ENCODE data around the gene VEGFA. TPM values are rescaled to one million over a fixed set of nuclear protein-coding genes. Genes with fewer than 3 reads are reported as not detected.

Gene VEGFA
- polyA plus RNA-seq, 1 donor from 2014 or later = 7.3 TPM

DNA sequence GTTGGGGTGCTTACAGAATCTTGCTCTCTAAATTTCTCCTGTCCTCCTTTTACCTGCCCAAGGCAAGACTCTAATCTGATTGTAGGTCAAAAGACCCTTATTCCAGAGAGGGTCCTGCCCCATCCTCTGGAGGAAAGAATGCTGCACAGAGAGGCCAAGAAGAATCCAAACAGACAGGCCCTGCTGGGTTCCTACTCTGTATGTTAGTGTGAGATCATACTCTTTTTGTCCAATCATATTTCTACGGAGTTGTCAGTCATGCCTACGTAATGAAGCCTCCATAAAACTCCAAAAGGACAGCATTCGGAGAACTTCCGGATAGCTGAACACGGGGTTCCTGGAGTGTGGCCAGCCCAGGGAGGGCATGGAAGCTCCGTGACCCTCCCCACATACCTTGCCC, 50.5 kb downstream of the VEGFA start:
- Histone ChIP-seq H3K79me2 (replicated peaks; ENCODE audit: insufficient read depth, low read length) (no peaks in the 10 kb centered on the region), H3K27me3 (ENCODE audit: insufficient read depth, low read depth, low read length) (no peaks in the 10 kb centered on the region), H3F3A (ENCODE audit: insufficient read depth, low read length, poor library complexity, severe bottlenecking) (no peaks in the 10 kb centered on the region), H3K9me2 (ENCODE audit: insufficient read depth, low read length) (no peaks in the 10 kb centered on the region), H3K9me3 (ENCODE audit: low read length) (no peaks in the 10 kb centered on the region), H3K36me3 (ENCODE audit: insufficient read depth, low read length) (no peaks in the 10 kb centered on the region), H3K9ac (ENCODE audit: low read length) (no peak overlapping the region), H3K27ac (ENCODE audit: low read length) (no peak overlapping the region), H2AFZ (ENCODE audit: low read depth, low read length) (no peak overlapping the region), H4K20me1 (ENCODE audit: insufficient read depth) (no peaks in the 10 kb centered on the region), H3K4me3 (ENCODE audit: low read length) (no peak overlapping the region), H3K4me2 (ENCODE audit: low read length) (no peak overlapping the region)
- no peak for TF ChIP-seq RAD21 (conservative IDR thresholded peaks at IDR 0.05)
- TF ChIP-seq, protein P1, sequence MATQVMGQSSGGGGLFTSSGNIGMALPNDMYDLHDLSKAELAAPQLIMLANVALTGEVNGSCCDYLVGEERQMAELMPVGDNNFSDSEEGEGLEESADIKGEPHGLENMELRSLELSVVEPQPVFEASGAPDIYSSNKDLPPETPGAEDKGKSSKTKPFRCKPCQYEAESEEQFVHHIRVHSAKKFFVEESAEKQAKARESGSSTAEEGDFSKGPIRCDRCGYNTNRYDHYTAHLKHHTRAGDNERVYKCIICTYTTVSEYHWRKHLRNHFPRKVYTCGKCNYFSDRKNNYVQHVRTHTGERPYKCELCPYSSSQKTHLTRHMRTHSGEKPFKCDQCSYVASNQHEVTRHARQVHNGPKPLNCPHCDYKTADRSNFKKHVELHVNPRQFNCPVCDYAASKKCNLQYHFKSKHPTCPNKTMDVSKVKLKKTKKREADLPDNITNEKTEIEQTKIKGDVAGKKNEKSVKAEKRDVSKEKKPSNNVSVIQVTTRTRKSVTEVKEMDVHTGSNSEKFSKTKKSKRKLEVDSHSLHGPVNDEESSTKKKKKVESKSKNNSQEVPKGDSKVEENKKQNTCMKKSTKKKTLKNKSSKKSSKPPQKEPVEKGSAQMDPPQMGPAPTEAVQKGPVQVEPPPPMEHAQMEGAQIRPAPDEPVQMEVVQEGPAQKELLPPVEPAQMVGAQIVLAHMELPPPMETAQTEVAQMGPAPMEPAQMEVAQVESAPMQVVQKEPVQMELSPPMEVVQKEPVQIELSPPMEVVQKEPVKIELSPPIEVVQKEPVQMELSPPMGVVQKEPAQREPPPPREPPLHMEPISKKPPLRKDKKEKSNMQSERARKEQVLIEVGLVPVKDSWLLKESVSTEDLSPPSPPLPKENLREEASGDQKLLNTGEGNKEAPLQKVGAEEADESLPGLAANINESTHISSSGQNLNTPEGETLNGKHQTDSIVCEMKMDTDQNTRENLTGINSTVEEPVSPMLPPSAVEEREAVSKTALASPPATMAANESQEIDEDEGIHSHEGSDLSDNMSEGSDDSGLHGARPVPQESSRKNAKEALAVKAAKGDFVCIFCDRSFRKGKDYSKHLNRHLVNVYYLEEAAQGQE (IDR thresholded peaks at IDR 0.05; ENCODE audit: borderline replicate concordance) = no peak
- no peak for TF ChIP-seq TAF1 (IDR thresholded peaks at IDR 0.05; ENCODE audit: low read depth)
- TF ChIP-seq MXI1 (conservative IDR thresholded peaks at IDR 0.05; ENCODE audit: poor library complexity, severe bottlenecking) = no peak

- TF ChIP-seq, protein P2, sequence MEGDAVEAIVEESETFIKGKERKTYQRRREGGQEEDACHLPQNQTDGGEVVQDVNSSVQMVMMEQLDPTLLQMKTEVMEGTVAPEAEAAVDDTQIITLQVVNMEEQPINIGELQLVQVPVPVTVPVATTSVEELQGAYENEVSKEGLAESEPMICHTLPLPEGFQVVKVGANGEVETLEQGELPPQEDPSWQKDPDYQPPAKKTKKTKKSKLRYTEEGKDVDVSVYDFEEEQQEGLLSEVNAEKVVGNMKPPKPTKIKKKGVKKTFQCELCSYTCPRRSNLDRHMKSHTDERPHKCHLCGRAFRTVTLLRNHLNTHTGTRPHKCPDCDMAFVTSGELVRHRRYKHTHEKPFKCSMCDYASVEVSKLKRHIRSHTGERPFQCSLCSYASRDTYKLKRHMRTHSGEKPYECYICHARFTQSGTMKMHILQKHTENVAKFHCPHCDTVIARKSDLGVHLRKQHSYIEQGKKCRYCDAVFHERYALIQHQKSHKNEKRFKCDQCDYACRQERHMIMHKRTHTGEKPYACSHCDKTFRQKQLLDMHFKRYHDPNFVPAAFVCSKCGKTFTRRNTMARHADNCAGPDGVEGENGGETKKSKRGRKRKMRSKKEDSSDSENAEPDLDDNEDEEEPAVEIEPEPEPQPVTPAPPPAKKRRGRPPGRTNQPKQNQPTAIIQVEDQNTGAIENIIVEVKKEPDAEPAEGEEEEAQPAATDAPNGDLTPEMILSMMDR (IDR thresholded peaks at IDR 0.05; ENCODE audit: poor library complexity, severe bottlenecking) = no peak
- TF ChIP-seq EP300 (conservative IDR thresholded peaks at IDR 0.05; ENCODE audit: poor library complexity, severe bottlenecking) = no peak
- Histone ChIP-seq H3K4me2 (ENCODE audit: low read length) (no peak overlapping the region), H3F3A (ENCODE audit: insufficient read depth, low read length, poor library complexity, severe bottlenecking) (no peaks in the 10 kb centered on the region), H3K27me3 (ENCODE audit: insufficient read depth, low read depth, low read length) (no peaks in the 10 kb centered on the region), H3K4me3 (ENCODE audit: low read length) (no peak overlapping the region), H3K9me2 (ENCODE audit: insufficient read depth, low read length) (no peaks in the 10 kb centered on the region), H3K27ac (ENCODE audit: low read length) (no peak overlapping the region), H3K9ac (ENCODE audit: low read length) (no peak overlapping the region), H2AFZ (ENCODE audit: low read depth, low read length) (no peak overlapping the region), H3K79me2 (replicated peaks; ENCODE audit: insufficient read depth, low read length) (no peaks in the 10 kb centered on the region), H3K9me3 (ENCODE audit: low read length) (no peaks in the 10 kb centered on the region), H4K20me1 (ENCODE audit: insufficient read depth) (no peaks in the 10 kb centered on the region), H3K36me3 (ENCODE audit: insufficient read depth, low read length) (no peaks in the 10 kb centered on the region)
These were observed 51.3 kb downstream of the VEGFA start for GRCh38 chr6:43821101-43821886.

DNA sequence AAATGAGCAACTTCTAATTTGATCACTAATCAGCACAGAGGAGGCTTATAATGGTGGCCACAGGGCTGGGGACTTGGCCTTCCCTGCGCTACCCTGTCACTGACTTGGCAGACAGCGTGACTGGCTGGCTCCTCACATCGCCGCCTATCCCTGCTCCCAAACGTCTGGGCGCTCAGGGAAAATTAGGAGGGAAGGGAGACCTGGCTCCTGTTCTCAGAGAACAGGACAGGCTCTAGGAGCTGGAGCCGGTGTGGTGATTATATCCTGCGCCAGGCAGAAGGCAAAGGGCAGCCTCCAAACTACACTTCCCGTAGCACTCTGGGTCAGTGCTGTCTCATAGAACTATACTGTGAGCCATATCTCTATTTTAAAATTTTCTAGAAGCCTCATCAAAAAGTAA, 53.4 kb downstream of the VEGFA start:
- Histone ChIP-seq H3K9ac (ENCODE audit: low read length) (no peak overlapping the region), H3K36me3 (ENCODE audit: insufficient read depth, low read length) (no peaks in the 10 kb centered on the region)
- TF ChIP-seq POLR2AphosphoS5 (IDR thresholded peaks at IDR 0.05) (no peak), TAF1 (IDR thresholded peaks at IDR 0.05; ENCODE audit: low read depth) (no peak), MXI1 (conservative IDR thresholded peaks at IDR 0.05; ENCODE audit: poor library complexity, severe bottlenecking) (no peak), EP300 (conservative IDR thresholded peaks at IDR 0.05; ENCODE audit: poor library complexity, severe bottlenecking) (no peak), RAD21 (conservative IDR thresholded peaks at IDR 0.05) (no peak)
- TF ChIP-seq, protein P1 (IDR thresholded peaks at IDR 0.05; ENCODE audit: borderline replicate concordance) = no peak
- TF ChIP-seq, protein P2 (IDR thresholded peaks at IDR 0.05; ENCODE audit: poor library complexity, severe bottlenecking) = no peak

More for the DNA sequence above, 53.4 kb downstream of the VEGFA start:
- no peaks in the 10 kb centered on the region for H3K9me3 ChIP-seq (ENCODE audit: low read length)
- H3K27ac ChIP-seq (ENCODE audit: low read length) = no peak overlapping the region
- no peak overlapping the region for H3K4me2 ChIP-seq (ENCODE audit: low read length)
- H3K9me2 ChIP-seq (ENCODE audit: insufficient read depth, low read length) = no peaks in the 10 kb centered on the region
- H3K79me2 ChIP-seq (replicated peaks; ENCODE audit: insufficient read depth, low read length) = no peaks in the 10 kb centered on the region
- no peaks in the 10 kb centered on the region for H4K20me1 ChIP-seq (ENCODE audit: insufficient read depth)
- H3K4me3 ChIP-seq (ENCODE audit: low read length) = no peak overlapping the region
- no peaks in the 10 kb centered on the region for H3K27me3 ChIP-seq (ENCODE audit: insufficient read depth, low read depth, low read length)
- no peak overlapping the region for H2AFZ ChIP-seq (ENCODE audit: low read depth, low read length)
- H3F3A ChIP-seq (ENCODE audit: insufficient read depth, low read length, poor library complexity, severe bottlenecking) = no peaks in the 10 kb centered on the region

All from neural cell (in vitro differentiated cells).